Measurements from ENCODE around the gene GSX2.

Gene GSX2

DNA sequence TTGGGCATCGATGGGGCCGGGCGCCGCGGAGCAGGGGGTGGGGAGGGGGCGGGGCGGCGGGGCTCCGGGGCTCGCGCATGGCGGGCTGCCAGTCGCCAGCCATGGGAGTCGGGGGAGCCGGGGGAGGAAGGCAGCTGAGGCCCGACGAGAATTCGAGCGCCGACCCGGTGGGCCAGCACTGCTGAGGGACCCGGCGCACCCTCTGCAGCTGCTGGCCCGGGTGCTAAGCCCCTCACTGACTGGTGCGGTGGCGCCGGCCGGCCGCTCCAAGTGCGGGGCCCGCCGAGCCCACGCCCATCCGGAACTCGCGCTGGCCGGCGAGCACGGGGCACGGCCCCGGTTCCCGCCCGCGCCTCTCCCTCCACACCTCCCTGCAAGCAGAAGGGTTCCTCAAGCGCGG, 49.4 kb downstream of the GSX2 start:
- Histone ChIP-seq H3K36me3 (ENCODE audit: control insufficient read depth in 2 of 2, insufficient read depth in 1 of 2, low read length in 2 of 2) (no peaks in the 10 kb centered on the region), H3K27ac (ENCODE audit: extremely low read depth, low read depth, low read length) (no peak overlapping the region), H3K4me3 (ENCODE audit: low read depth, low read length) (no peak overlapping the region), H3K4me1 (ENCODE audit: control insufficient read depth, insufficient read depth, low read length) (no peaks in the 10 kb centered on the region), H3K9me3 (ENCODE audit: control insufficient read depth, insufficient read depth, low read depth, low read length) (no peaks in the 10 kb centered on the region)
- POLR2A ChIA-PET = no interaction called here
- TF ChIP-seq ZNF132 (tag by site-specific recombination; IDR thresholded peaks at IDR 0.05; ENCODE audit: borderline replicate concordance) = no peak
- TF ChIP-seq ZNF707 (tag by site-specific recombination; IDR thresholded peaks at IDR 0.05) = no peak
- TF ChIP-seq ZBTB7A (tag by site-specific recombination; IDR thresholded peaks at IDR 0.05; ENCODE audit: low read depth) = no peak
- CTCF ChIA-PET = no interaction called here

All from HEK293 (cell line).